ENCODE measurements around the gene SLMAP.

SLMAP gene

DNA sequence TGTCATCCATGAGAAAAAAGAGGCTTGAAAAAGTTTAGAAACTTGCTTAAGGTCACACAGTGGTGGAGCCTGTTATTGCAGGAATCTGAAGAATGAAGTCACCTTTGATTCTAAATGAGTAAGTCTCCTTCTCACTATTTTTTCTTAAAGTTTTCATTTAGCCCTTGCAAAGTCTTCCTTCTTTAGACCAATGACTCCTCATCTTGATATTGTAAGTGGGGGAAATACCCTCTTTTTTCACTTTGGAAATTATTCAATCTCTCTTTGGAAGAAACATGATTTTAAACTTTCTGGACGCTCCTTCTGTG lies 787 bp upstream of the SLMAP start:
- no peak for DNase-seq

- DNase-seq, result no peak
These were observed 656 bp downstream of the SLMAP start for GRCh38 chr3:57756528-57757401.

GRCh38 chr3:57757642-57758297 lies 1.7 kb downstream of the SLMAP start:
- DNase-seq, result no peak

DNA sequence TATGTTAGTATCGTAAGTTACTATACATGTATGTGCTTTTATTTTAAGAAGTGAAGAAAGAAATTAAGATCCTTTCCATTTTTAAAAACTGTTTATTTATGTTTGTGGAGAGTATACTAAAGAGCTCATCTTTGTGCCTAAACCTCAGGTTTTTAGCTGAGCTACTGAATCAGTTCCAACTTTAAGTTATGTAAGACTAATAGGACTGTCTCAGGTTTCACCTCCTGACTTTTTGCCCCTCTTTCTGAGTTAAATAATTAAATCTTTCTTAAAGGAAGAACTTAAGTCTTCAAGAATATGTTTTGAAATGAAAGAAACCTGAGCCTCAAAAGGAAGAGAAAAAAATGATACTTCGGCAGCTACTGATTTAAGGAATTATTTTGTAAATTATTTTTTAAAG lies 2.6 kb downstream of the SLMAP start:
- DNase-seq, result no peak

- no peak for DNase-seq
These were observed 8.7 kb downstream of the SLMAP start for GRCh38 chr3:57764794-57765193.

DNA sequence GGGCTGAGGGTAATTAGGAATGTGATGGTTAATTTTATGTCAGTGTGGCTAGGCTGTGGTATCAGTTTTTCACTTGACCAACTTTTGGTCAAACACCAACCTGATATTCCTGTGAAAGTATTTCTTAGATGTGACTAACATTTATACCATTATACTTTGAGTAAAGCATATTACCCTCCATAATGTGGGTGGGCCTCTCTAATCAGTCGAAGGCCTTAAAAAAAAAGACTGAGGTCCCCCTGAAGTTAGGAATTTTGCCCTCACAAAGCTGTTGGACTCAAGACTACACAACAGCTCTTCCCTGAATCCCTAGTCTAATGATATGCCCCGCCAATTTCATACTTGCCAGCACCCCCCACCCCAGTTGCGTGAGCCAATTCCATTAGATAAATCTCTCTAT lies 12.5 kb downstream of the SLMAP start:
- no peak for DNase-seq

- no peak for DNase-seq
These were observed 14.1 kb downstream of the SLMAP start for GRCh38 chr3:57770009-57770827.

- no peak for DNase-seq
These were observed 16.1 kb downstream of the SLMAP start for GRCh38 chr3:57772251-57772650.

- no peak for DNase-seq
These were observed 21.7 kb downstream of the SLMAP start for GRCh38 chr3:57777774-57778173.

- no peak for DNase-seq
These were observed 22.4 kb downstream of the SLMAP start for GRCh38 chr3:57778494-57778893.

DNA sequence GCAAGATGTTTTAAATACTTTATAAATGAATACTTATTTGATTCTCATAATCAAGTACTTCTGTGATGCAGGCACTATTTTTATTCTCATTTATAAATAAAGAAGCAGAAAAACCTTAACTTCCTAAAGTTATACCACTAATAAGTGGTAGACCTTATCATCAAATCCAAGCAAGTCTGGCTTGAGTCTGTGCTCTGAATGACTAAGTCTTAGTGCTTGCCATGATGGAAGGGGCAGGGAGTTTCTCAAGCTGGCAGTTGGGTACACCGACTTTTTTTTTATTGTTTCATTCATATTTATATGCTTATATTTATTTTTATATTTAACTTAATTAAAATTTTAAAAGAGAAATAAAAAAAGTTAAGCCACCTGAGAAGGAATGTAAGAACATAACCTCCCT lies 23.6 kb downstream of the SLMAP start:
- no peak for DNase-seq

DNA sequence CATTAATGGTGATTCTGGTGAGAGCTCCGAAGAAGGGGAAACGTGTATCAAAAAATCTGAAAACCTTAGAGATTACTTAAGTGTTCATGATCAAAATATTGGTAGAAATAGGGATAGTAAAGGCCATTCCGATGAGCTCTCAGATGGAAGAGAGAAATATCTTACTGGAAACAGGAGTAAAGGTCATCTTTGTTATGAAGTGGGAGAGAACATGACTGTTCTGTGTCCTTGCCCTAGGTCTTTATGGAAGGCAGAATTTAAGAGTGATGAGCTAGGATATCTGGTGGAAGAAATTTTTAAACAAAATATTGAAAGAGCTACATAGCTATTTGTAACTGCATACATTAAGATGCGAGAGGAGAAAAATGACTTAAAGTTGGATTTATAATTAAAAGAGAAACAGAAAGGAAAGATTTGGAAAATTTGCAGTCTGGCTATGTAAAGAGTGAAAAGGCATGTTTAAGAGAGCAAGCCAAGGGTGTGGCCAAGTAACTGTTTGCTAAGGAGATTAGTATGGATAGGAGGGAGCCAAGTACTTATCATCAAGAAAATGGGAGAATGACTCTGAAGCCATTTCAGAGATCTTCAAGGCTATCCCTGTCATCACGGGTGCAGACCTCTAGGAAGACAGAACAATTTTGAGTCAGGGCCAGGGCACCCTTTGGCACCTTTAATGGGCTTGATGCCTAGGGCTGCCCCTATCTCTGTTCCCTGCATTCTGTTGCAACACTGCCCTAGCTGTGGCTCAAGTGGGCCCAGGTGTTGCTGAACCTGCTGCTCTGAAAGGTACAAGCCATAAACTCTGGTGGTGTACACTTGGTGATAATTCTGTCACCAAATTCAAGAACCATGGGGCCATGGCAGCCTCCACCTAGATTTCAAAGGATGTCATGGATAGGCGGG lies 27.3 kb downstream of the SLMAP start:
- DNase-seq, result no peak

- no peak for DNase-seq
These were observed 28.1 kb downstream of the SLMAP start for GRCh38 chr3:57784089-57784735.

DNA sequence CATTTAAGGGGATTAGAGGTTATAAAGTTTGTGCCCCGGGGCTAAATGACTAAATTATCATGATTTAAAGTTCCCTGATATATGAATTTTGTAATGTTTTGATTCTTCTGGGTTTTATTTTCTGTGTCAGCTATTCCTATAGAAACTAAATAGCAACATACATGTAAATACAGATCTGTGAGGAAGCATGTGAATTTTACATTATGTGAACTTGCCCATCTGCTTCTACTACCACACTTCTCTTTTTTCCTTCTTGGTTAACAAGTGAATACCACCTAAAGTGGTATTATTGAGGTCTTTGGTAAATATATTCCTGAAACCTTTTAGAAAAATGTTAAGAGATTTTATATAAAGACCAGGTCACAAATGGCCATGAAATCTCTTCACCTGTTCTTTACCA lies 29.3 kb downstream of the SLMAP start:
- DNase-seq, result no peak

- no peak for DNase-seq
These were observed 31.9 kb downstream of the SLMAP start for GRCh38 chr3:57787867-57788623.

- no peak for DNase-seq
These were observed 32.5 kb downstream of the SLMAP start for GRCh38 chr3:57788624-57789018.

- no peak for DNase-seq
These were observed 35.1 kb downstream of the SLMAP start for GRCh38 chr3:57791245-57791644.

DNA sequence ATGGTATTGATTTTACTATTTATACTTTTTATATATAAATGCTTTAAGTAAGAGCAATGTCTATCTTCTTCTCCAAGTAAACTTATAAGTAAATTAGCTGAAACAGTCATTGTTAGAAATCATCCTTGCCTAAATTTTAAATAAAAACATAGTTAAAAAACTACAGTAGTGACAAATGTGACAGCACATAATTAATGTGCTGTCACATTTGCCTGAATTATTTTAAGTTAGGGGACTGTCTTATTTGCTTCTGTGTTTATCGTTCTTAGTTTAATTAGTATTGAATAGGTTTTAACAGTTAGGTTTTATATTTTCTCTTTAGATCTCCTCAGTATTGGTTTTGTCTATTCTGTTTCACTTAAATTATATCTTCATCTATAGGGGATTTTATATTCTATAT lies 36.1 kb downstream of the SLMAP start:
- no peak for DNase-seq

DNA sequence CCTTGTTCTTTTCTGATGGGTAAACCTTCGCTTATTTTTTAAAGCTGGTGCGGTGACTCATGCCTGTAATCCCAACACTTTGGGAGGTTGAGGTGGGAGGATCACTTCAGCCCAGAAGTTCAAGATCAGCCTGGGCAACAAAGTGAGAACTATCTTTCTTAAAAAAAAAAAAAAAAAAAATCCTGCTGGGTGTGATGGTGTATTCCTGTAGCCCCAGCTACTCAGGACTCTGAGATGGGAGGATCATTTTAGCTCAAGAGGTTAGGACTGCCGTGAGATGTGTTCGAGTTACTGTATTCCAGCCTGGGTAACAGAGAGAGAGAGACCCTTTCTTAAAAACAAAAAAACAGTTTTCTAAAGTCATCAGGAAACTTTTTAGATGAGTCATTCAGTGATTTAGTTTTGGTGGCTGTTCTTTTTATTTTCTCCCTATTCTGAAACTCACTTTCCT lies 37.7 kb downstream of the SLMAP start:
- DNase-seq, result no peak

- no peak for DNase-seq
These were observed 38.4 kb downstream of the SLMAP start for GRCh38 chr3:57794501-57794900.

DNA sequence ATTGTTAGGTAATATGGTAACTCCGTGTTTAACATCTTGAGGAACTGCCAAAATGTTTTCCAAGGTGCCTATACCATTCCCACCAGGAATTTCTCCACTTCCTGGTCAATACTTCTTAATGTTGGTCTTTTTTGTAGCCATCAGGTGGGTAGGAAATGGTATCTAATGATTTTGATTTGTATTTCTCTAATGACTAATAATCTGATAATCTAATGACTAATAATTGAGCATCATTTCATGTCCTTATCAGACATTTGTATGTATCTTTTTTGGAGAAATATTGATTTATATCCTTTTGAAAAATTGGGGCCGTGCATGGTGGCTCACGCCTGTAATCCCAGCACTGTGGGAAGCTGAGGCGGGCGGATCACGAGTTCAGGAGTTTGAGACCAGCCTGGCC lies 38.8 kb downstream of the SLMAP start:
- DNase-seq, result no peak

Measured in NCI-H2107 (cell line).